DND-41 (cell line): Measurements from ENCODE around the gene BORCS5.
"Not testable (repeated sequence)": the region's sequence is repeated elsewhere in the genome, so short reads cannot be mapped to it uniquely, and the experiment has no call there.

Experiments
- ATAC-seq: fragments of 200-7000 bp; cut with Tn5 transposase; 3 replicates; pipeline ENCODE4 v1.9.1; 2021; ENCODE audit warnings: low read depth; ENCODE audit not compliant: insufficient read depth
- DNase-seq: peaks from one replicate; pipeline ENCODE4 v3.0.0-alpha.2; 2020
- H2AFZ ChIP-seq: 2 replicates; pipeline ENCODE4 v1.6.0; 2012; ENCODE audit warnings: low read depth, low read length
- H3K27ac ChIP-seq: 2 replicates; pipeline ENCODE4 v1.5.1; 2012; ENCODE audit warnings: low read length, inconsistent platforms
- H3K27me3 ChIP-seq: fragments of 200-600 bp; sonication (generic); 2 replicates; pipeline ENCODE4 v1.6.0; 2012; ENCODE audit warnings: low read length, mild to moderate bottlenecking, inconsistent platforms; ENCODE audit not compliant: insufficient read depth, poor library complexity
- H3K36me3 ChIP-seq: 2 replicates; pipeline ENCODE4 v1.5.1; 2012; ENCODE audit warnings: low read length, inconsistent platforms; ENCODE audit not compliant: insufficient read depth
- H3K4me1 ChIP-seq: 2 replicates; pipeline ENCODE4 v1.5.1; 2012; ENCODE audit warnings: mild to moderate bottlenecking, low read length; ENCODE audit not compliant: insufficient read depth
- H3K4me2 ChIP-seq: 2 replicates; pipeline ENCODE4 v1.6.0; 2012; ENCODE audit warnings: mild to moderate bottlenecking, moderate library complexity, low read length, inconsistent platforms; ENCODE audit not compliant: insufficient read depth
- H3K4me3 ChIP-seq, 2 experiments: fragments of 200-600 bp in 1 of 2; shearing (Covaris generic) in 1 of 2; 2 replicates each; pipeline ENCODE4 v1.5.1; 2012 to 2016; ENCODE audit warnings: inconsistent platforms in 2 of 2, low read length in 2 of 2, mild to moderate bottlenecking in 2 of 2, low read depth in 1 of 2, moderate library complexity in 1 of 2
- H3K79me2 ChIP-seq: 2 replicates; pipeline ENCODE4 v1.6.0; 2012; ENCODE audit warnings: low read length, inconsistent platforms; ENCODE audit not compliant: insufficient read depth
- H3K9ac ChIP-seq: 2 replicates; pipeline ENCODE4 v1.6.0; 2012; ENCODE audit warnings: low read depth, mild to moderate bottlenecking, inconsistent platforms, low read length, moderate library complexity
- H3K9me3 ChIP-seq: 2 replicates; pipeline ENCODE4 v1.5.1; 2012; ENCODE audit warnings: low read length, moderate library complexity, mild to moderate bottlenecking, inconsistent platforms; ENCODE audit not compliant: insufficient read depth, severe bottlenecking
- H4K20me1 ChIP-seq: 2 replicates; pipeline ENCODE4 v1.6.0; 2012; ENCODE audit warnings: low read length; ENCODE audit not compliant: insufficient read depth
- EZH2 ChIP-seq: IDR thresholded peaks from 3 replicates; pipeline ENCODE4 v1.6.1; 2012; ENCODE audit warnings: borderline replicate concordance, low read depth, mild to moderate bottlenecking, moderate library complexity, low read length, inconsistent platforms; ENCODE audit not compliant: severe bottlenecking
- TF ChIP-seq, protein P1 (sequence below): IDR thresholded peaks from 2 replicates; pipeline ENCODE4 v1.5.1; 2012; ENCODE audit warnings: borderline replicate concordance, low read length, moderate library complexity, mild to moderate bottlenecking; ENCODE audit not compliant: poor library complexity, severe bottlenecking; ENCODE audit errors: extremely low read depth

BORCS5 gene

DNA sequence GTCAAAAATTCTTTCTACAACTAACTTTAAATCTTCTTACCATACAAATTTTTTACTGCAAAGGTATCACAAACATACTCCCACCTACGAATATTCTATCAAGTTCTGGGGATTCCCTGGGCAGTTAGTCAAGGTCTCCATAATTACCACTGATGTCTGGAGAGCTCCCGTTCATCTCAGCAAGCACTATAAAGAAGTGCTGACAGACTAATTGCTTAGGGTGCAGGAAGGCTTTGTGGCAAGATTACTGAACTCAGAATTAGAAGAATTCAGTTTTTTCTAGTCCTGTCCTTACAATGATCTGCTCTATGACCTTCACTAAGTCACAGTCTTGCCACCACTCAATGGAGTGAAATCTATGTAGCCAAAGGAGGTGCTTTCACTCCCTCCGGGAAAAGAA, 144.2 kb downstream of the BORCS5 start:
- Histone ChIP-seq H3K79me2 (no peaks in the 10 kb centered on the region), H3K4me3 (no peak overlapping the region), H3K4me2 (no peak overlapping the region), H3K9me3 (no peaks in the 10 kb centered on the region), H3K4me1 (no peaks in the 10 kb centered on the region), H4K20me1 (no peaks in the 10 kb centered on the region), H3K9ac (no peak overlapping the region), H3K36me3 (no peaks in the 10 kb centered on the region), H3K27ac (no peak overlapping the region), H2AFZ (no peak overlapping the region), H3K27me3 (peaks cover 4% of the 10 kb centered on the region)
- DNase-seq: no peak
- no peak for ATAC-seq
- TF ChIP-seq, protein P1, sequence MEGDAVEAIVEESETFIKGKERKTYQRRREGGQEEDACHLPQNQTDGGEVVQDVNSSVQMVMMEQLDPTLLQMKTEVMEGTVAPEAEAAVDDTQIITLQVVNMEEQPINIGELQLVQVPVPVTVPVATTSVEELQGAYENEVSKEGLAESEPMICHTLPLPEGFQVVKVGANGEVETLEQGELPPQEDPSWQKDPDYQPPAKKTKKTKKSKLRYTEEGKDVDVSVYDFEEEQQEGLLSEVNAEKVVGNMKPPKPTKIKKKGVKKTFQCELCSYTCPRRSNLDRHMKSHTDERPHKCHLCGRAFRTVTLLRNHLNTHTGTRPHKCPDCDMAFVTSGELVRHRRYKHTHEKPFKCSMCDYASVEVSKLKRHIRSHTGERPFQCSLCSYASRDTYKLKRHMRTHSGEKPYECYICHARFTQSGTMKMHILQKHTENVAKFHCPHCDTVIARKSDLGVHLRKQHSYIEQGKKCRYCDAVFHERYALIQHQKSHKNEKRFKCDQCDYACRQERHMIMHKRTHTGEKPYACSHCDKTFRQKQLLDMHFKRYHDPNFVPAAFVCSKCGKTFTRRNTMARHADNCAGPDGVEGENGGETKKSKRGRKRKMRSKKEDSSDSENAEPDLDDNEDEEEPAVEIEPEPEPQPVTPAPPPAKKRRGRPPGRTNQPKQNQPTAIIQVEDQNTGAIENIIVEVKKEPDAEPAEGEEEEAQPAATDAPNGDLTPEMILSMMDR: no peak
- no peak for TF ChIP-seq EZH2

DNA sequence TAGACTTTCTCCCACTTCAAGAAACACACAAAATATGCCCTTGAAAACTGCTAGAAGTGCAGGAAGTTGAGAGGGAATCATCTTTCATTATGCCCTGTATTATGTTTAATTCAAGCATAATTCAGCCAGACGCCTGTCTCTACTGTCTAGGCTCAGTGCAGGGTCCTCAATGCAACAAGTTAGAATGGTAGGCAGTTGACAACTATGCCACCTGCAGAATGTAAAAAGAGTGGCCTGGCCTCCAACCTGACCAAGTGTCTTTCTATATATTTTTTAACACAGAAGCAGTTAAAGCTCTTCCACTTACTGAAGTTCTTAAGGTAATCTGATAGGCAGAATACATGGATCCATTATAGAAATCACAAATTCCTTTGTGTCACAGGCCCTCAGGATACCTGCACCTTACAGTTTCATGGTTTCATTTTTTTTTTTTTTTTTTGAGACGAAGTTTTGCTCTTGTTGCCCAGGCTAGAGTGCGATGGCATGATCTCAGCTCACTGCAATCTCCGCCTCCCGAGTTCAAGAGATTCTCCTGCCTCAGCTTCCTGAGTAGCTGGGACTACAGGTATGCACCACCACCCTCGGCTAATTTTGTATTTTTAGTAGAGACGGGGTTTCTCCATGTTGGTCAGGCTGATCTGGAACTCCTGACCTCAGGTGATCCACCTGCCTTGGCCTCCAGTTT, 145.4 kb downstream of the BORCS5 start:
- H3K4me2 ChIP-seq, H3K36me3 ChIP-seq, H3K79me2 ChIP-seq, H3K4me3 ChIP-seq, H3K27me3 ChIP-seq, H4K20me1 ChIP-seq, H3K27ac ChIP-seq, ATAC-seq, H3K9ac ChIP-seq, H3K4me1 ChIP-seq, H3K9me3 ChIP-seq, DNase-seq, H2AFZ ChIP-seq: not testable (repeated sequence)

DNA sequence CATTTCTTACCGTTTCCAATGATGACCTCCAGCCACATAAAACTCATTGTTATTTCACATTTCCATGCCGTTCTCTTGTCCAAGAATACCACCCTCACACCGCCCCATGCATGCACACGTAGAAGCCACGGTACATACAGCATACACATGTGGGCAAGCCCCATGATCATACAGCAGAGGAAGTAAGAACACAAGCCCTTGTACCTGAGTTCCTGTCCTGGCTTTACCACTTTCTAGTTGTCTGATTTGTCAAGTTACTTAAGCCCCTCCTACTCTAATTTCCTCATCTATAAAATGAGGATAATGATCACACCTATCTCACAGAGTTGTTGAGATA, 145.9 kb downstream of the BORCS5 start:
- no peak overlapping the region for H3K27ac ChIP-seq
- H4K20me1 ChIP-seq: no peaks in the 10 kb centered on the region
- no peak for TF ChIP-seq EZH2
- TF ChIP-seq, protein P1: no peak
- H3K9me3 ChIP-seq: no peaks in the 10 kb centered on the region
- no peak overlapping the region for H3K9ac ChIP-seq
- DNase-seq (no peak), ATAC-seq (no peak)
- H2AFZ ChIP-seq: no peak overlapping the region
- H3K79me2 ChIP-seq: no peaks in the 10 kb centered on the region
- no peak overlapping the region for H3K4me2 ChIP-seq
- no peak overlapping the region for H3K4me3 ChIP-seq
- H3K36me3 ChIP-seq: no peaks in the 10 kb centered on the region
- no peaks in the 10 kb centered on the region for H3K4me1 ChIP-seq
- peaks cover 4% of the 10 kb centered on the region for H3K27me3 ChIP-seq

DNA sequence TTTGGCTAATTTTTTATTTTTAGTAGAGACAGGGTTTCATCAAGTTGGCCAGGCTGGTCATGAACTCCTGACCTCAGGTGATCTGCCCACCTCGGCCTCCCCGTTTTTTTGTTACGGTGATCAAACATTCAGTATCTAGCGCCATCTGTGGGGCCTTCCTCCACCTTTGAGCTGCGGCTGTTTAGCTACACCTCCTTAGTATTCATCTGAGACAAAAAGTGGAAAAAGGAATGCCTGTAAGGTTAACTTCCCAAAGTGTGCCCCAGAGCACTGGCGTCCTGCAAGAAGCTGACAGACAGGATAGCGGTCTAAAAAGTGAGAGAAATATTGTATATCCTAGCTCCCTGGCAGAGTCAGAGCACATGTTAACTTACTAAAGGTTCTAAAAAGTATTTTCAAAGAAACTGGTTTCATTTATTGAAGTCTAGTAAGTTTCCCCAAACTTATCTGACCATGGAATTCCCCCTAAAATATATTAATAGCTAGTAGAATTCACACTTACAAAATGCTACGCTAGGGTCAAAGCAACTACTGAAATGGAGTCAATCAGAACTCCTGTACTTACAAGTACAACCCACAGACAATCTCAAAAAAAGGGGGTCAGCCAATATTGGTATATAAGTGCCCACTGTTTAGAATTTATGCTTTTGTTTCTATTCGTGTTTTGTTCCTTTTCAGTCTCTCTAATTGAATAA, 146.7 kb downstream of the BORCS5 start:
- H4K20me1 ChIP-seq: no peaks in the 10 kb centered on the region
- no peak overlapping the region for H2AFZ ChIP-seq
- no peaks in the 10 kb centered on the region for H3K4me1 ChIP-seq
- H3K79me2 ChIP-seq: no peaks in the 10 kb centered on the region
- H3K27me3 ChIP-seq: peaks cover 4% of the 10 kb centered on the region
- H3K4me3 ChIP-seq: no peak overlapping the region
- no peaks in the 10 kb centered on the region for H3K9me3 ChIP-seq
- no peak overlapping the region for H3K9ac ChIP-seq
- TF ChIP-seq EZH2: no peak
- TF ChIP-seq, protein P1: no peak
- H3K4me2 ChIP-seq: no peak overlapping the region
- ATAC-seq (no peak), DNase-seq (no peak)
- no peak overlapping the region for H3K27ac ChIP-seq
- no peaks in the 10 kb centered on the region for H3K36me3 ChIP-seq
